Neural progenitor cell (in vitro differentiated cells): ENCODE results near the gene ITGB5.

ENCODE experiments used
- EZH2 ChIP-seq: fragments of 200-600 bp; sonication (generic); IDR thresholded peaks from 2 replicates; pipeline ENCODE4 v1.6.1; 2017; ENCODE audit warnings: antibody characterized with exemption, mild to moderate bottlenecking, moderate library complexity
- EZH2phosphoT487 ChIP-seq: fragments of 200-600 bp; sonication (generic); IDR thresholded peaks from 2 replicates; pipeline ENCODE4 v1.6.1; 2017; ENCODE audit warnings: antibody characterized with exemption
- TF ChIP-seq, protein P1 (sequence below): fragments of 200-600 bp; sonication (generic); IDR thresholded peaks from 2 replicates; pipeline ENCODE4 v1.5.1; 2017; ENCODE audit warnings: antibody characterized with exemption, mild to moderate bottlenecking

DNA sequence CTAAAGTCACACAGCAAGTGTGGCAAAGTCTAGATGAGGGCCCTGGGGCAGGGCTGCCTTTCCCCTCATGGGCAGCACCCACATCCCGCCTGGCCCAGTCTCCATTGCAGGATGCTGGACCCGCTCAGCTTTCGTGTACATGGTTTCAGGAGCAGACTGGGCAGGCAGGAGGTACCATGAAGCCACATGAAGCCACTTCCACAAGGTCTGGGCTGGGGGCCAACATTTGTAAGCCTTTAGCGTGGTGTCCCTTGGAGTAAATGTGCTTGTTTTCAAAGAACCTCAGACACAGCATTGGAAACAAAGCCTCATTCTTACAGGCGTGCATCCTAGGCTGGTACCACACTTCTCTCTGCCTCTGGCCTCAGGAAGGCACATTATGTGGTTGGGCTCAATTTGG lies 122.4 kb downstream of the ITGB5 start:
- TF ChIP-seq, protein P1, sequence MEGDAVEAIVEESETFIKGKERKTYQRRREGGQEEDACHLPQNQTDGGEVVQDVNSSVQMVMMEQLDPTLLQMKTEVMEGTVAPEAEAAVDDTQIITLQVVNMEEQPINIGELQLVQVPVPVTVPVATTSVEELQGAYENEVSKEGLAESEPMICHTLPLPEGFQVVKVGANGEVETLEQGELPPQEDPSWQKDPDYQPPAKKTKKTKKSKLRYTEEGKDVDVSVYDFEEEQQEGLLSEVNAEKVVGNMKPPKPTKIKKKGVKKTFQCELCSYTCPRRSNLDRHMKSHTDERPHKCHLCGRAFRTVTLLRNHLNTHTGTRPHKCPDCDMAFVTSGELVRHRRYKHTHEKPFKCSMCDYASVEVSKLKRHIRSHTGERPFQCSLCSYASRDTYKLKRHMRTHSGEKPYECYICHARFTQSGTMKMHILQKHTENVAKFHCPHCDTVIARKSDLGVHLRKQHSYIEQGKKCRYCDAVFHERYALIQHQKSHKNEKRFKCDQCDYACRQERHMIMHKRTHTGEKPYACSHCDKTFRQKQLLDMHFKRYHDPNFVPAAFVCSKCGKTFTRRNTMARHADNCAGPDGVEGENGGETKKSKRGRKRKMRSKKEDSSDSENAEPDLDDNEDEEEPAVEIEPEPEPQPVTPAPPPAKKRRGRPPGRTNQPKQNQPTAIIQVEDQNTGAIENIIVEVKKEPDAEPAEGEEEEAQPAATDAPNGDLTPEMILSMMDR: no peak
- TF ChIP-seq EZH2phosphoT487 (no peak), EZH2 (no peak)
